HepG2 (cell line): ENCODE measurements around the gene GFPT1. TPM values are rescaled to one million over a fixed set of nuclear protein-coding genes. Genes with fewer than 3 reads are reported as not detected.

Experiments used
- ATAC-seq: fragments of 200-7000 bp; cut with Tn5 transposase; 3 replicates; pipeline ENCODE4 v1.9.1; 2020; ENCODE audit warnings: mild to moderate bottlenecking, moderate library complexity
- BruUV-seq: library from RNA; stranded (reverse); fragments of 400-500 nt; replicated peaks from 2 replicates; lab custom pipeline; 2021; lab: Mats Ljungman, UMichigan
- CTCF ChIA-PET: fragments of 300-600 bp; formaldehyde crosslinking; extraction: SDS; loops from one replicate; lab custom pipeline; 2021; ENCODE audit warnings: low total read pairs, inconsistent platforms, low intra/inter-chr PET ratio; lab: Yijun Ruan, JAX
- POLR2A ChIA-PET: fragments of 350-600 bp; sonication (Branson Sonifier 250); formaldehyde crosslinking; loops from one replicate; lab custom pipeline; 2020; ENCODE audit warnings: antibody characterized with exemption, inconsistent platforms; lab: Yijun Ruan, JAX
- DNase-seq: peaks from one replicate; pipeline ENCODE4 v3.0.0-alpha.2; 2015; ENCODE audit warnings: low spot score
- FAIRE-seq: peaks from 3 replicates; lab custom pipeline; 2011; peaks lifted over from hg19 to GRCh38; lab: Jason Lieb, UNC
- H2AFZ ChIP-seq: one replicate; pipeline ENCODE4 v1.6.1; 2011; ENCODE audit warnings: low read length, inconsistent platforms
- H3K27ac ChIP-seq: fragments of 300-600 bp; 3 replicates; pipeline ENCODE4 v1.8.0; 2011; ENCODE audit warnings: mixed run types, mild to moderate bottlenecking, mixed read lengths, low read length, inconsistent platforms; ENCODE audit not compliant: insufficient read depth; ENCODE audit errors: extremely low read length
- H3K27me3 ChIP-seq, 2 experiments: fragments of 200-600 bp in 1 of 2; 2 replicates in 1 of 2; 3 replicates in 1 of 2; pipeline versions ENCODE4 v1.6.0 to v1.8.0; 2011; ENCODE audit warnings: low read length in 2 of 2, mild to moderate bottlenecking in 2 of 2, moderate library complexity in 2 of 2, inconsistent platforms in 1 of 2; ENCODE audit not compliant: insufficient read depth in 2 of 2, control insufficient read depth in 1 of 2
- H3K36me3 ChIP-seq, 2 experiments: fragments of 200-600 bp in 1 of 2; replicated peaks in 1 of 2; 2 replicates in 1 of 2; 3 replicates in 1 of 2; pipeline versions ENCODE4 v1.5.1 to v1.8.0; 2011; ENCODE audit warnings: low read length in 2 of 2, inconsistent platforms in 1 of 2; ENCODE audit not compliant: insufficient read depth in 2 of 2, control insufficient read depth in 1 of 2
- H3K4me1 ChIP-seq: 2 replicates; pipeline ENCODE4 v1.5.1; 2012; ENCODE audit warnings: low read length, inconsistent platforms; ENCODE audit not compliant: insufficient read depth
- H3K4me2 ChIP-seq: 2 replicates; pipeline ENCODE4 v1.6.0; 2011; ENCODE audit warnings: low read depth, low read length, inconsistent platforms
- H3K4me3 ChIP-seq, 3 experiments: fragments of 200-600 bp in 1 of 3; sonication (generic), shearing (Covaris generic) in 1 of 3; replicated peaks in 1 of 3; 2 replicates each; pipeline ENCODE4 v1.5.1; 2011 to 2016; ENCODE audit warnings: low read length in 3 of 3, inconsistent platforms in 2 of 3, low read depth in 2 of 3, mild to moderate bottlenecking in 2 of 3, control low read depth in 1 of 3, mixed read lengths in 1 of 3; ENCODE audit not compliant: insufficient read depth in 1 of 3
- H3K79me2 ChIP-seq: one replicate; pipeline ENCODE4 v1.6.1; 2011; ENCODE audit warnings: low read length, inconsistent platforms; ENCODE audit not compliant: insufficient read depth
- H3K9ac ChIP-seq: 2 replicates; pipeline ENCODE4 v1.6.0; 2011; ENCODE audit warnings: mild to moderate bottlenecking, low read depth, low read length, inconsistent platforms; ENCODE audit not compliant: insufficient read depth
- H3K9me3 ChIP-seq: 2 replicates; pipeline ENCODE4 v1.5.1; 2012; ENCODE audit warnings: mild to moderate bottlenecking, low read length
- H4K20me1 ChIP-seq: 2 replicates; pipeline ENCODE4 v1.6.0; 2011; ENCODE audit warnings: inconsistent platforms, mild to moderate bottlenecking, low read length, moderate library complexity; ENCODE audit not compliant: insufficient read depth
- HNF4A ChIP-seq: sonication (generic); formaldehyde crosslinking; IDR thresholded peaks from 2 replicates; pipeline ENCODE4 v1.4.0; 2020; ENCODE audit warnings: missing genetic modification reagents
- HOXA3 ChIP-seq: sonication (generic); formaldehyde crosslinking; IDR thresholded peaks from 2 replicates; pipeline ENCODE4 v1.5.0; 2020; ENCODE audit warnings: missing genetic modification reagents
- KMT2B ChIP-seq: IDR thresholded peaks from 2 replicates; pipeline ENCODE4 v1.6.1; 2016; ENCODE audit warnings: missing genetic modification reagents, missing compliant biosample characterization
- PHF8 ChIP-seq: sonication (generic); formaldehyde crosslinking; IDR thresholded peaks from 2 replicates; pipeline ENCODE4 v1.5.0; 2020; ENCODE audit warnings: missing genetic modification reagents
- POLR2AphosphoS2 ChIP-seq: IDR thresholded peaks from 2 replicates; pipeline ENCODE4 v1.6.1; 2011; ENCODE audit warnings: low read depth, low read length, improper control_type of control experiment
- SMAD3 ChIP-seq: sonication (generic); formaldehyde crosslinking; IDR thresholded peaks from 2 replicates; pipeline ENCODE4 v1.4.0; 2020; ENCODE audit warnings: missing genetic modification reagents
- SP5 ChIP-seq: IDR thresholded peaks from 2 replicates; pipeline ENCODE4 v1.6.1; 2016; ENCODE audit warnings: low read depth, borderline replicate concordance
- SPEN ChIP-seq: sonication (generic); formaldehyde crosslinking; IDR thresholded peaks from 2 replicates; pipeline ENCODE4 v1.5.1; 2020; ENCODE audit warnings: low read depth, mild to moderate bottlenecking, missing genetic modification reagents
- STAT5B ChIP-seq: sonication (generic); formaldehyde crosslinking; IDR thresholded peaks from 2 replicates; pipeline ENCODE4 v1.4.0; 2020; ENCODE audit warnings: missing genetic modification reagents
- THAP11 ChIP-seq: IDR thresholded peaks from 2 replicates; pipeline ENCODE4 v1.6.1; 2016; ENCODE audit warnings: missing biosample characterization, missing genetic modification reagents
- TOPORS ChIP-seq: sonication (generic); formaldehyde crosslinking; IDR thresholded peaks from 2 replicates; pipeline ENCODE4 v1.8.0; 2023; ENCODE audit warnings: mild to moderate bottlenecking, missing genetic modification reagents
- ZBTB26 ChIP-seq: IDR thresholded peaks from 2 replicates; pipeline ENCODE4 v1.6.1; 2016; ENCODE audit warnings: missing compliant biosample characterization, missing genetic modification reagents, borderline replicate concordance
- ZC3H4 ChIP-seq: sonication (generic); formaldehyde crosslinking; IDR thresholded peaks from 2 replicates; pipeline ENCODE4 v1.4.0; 2020; ENCODE audit warnings: missing genetic modification reagents, borderline replicate concordance
- ZKSCAN5 ChIP-seq: sonication (generic); formaldehyde crosslinking; IDR thresholded peaks from 2 replicates; pipeline ENCODE4 v1.5.1; 2020; ENCODE audit warnings: mild to moderate bottlenecking, missing genetic modification reagents
- ZNF331 ChIP-seq: sonication (generic); formaldehyde crosslinking; IDR thresholded peaks from 2 replicates; pipeline ENCODE4 v1.4.0; 2020; ENCODE audit warnings: missing genetic modification reagents
- ZNF564 ChIP-seq: sonication (generic); formaldehyde crosslinking; IDR thresholded peaks from 2 replicates; pipeline ENCODE4 v1.8.1; 2023; ENCODE audit warnings: mild to moderate bottlenecking, missing genetic modification reagents
- ZNF646 ChIP-seq: sonication (generic); formaldehyde crosslinking; IDR thresholded peaks from 2 replicates; pipeline ENCODE4 v1.9.0; 2021; ENCODE audit warnings: mild to moderate bottlenecking, missing genetic modification reagents
- ZNF672 ChIP-seq: sonication (generic); formaldehyde crosslinking; IDR thresholded peaks from 2 replicates; pipeline ENCODE4 v1.8.1; 2022; ENCODE audit warnings: missing genetic modification reagents
- ZNF678 ChIP-seq: sonication (generic); formaldehyde crosslinking; IDR thresholded peaks from 2 replicates; pipeline ENCODE4 v1.4.0; 2020; ENCODE audit warnings: mild to moderate bottlenecking, missing genetic modification reagents
- ZNF788 ChIP-seq: sonication (generic); formaldehyde crosslinking; IDR thresholded peaks from 2 replicates; pipeline ENCODE4 v1.5.0; 2020; ENCODE audit warnings: mild to moderate bottlenecking, missing genetic modification reagents, borderline replicate concordance
- WGBS: methylation state at CpG from one replicate; pipeline ENCODE4 v1.1.6; 2017; ENCODE audit warnings: low lambda C conversion rate; 5-methylcytosine and 5-hydroxymethylcytosine counted together
- in situ Hi-C: cut with HindIII; loops from 2 replicates; pipeline ENCODE4 v1.10.0; 2017; ENCODE audit warnings: low pct_unique_long_range_greater_than_20kb; ENCODE audit not compliant: extremely low pct_ligation_motif_present
- intact Hi-C: fragments of 100-400 bp; cut with micrococcal nuclease; formaldehyde crosslinking; loops from one replicate; pipeline ENCODE4 v1.10.0; 2022; ENCODE audit not compliant: unreplicated experiment
- polyA plus RNA-seq, 8 experiments: library from polyadenylated mRNA; depleted of rRNA in 3 of 8; stranded (reverse) in 7 of 8; unstranded in 1 of 8; fragments of >200 nt; fragmentation: Illumina TruSeq in 4 of 8; extraction: Trizol in 4 of 8; gene quantifications; 2 replicates each; pipeline versions ENCODE4 v1.2.1 to v1.2.3, GENCODE V29; 2011 to 2016; ENCODE audit warnings: low read depth in 4 of 8, missing spikeins in 1 of 8, mixed read lengths in 1 of 8; ENCODE audit not compliant: insufficient read depth in 1 of 8
- total RNA-seq, 5 experiments: library from RNA; depleted of rRNA; stranded (reverse); fragments of >200 nt; fragmentation: Illumina TruSeq; extraction: Trizol; gene quantifications; 2 replicates each; pipeline ENCODE4 v1.2.3, GENCODE V29; 2016; ENCODE audit warnings: low read depth in 1 of 5

Gene GFPT1
- total and polyA plus RNA-seq, 2 of the 13 experiments (the other 11 are each of a cell fraction or from before 2014, with no cell fraction given): 24.0 to 84.9 TPM

- no peak for TF ChIP-seq ZC3H4
Observed at GRCh38 chr2:69287544-69287943, 99.5 kb downstream of the GFPT1 start (continued).

- ChIA-PET CTCF (no interaction called here), POLR2A (no interaction called here)
- DNase-seq (no peak), ATAC-seq (no peak), FAIRE-seq (no peak)
- no peak overlapping the region for H3K27ac ChIP-seq
- TF ChIP-seq HOXA3 (CRISPR knock-in tag) (no peak), ZNF646 (CRISPR knock-in tag) (no peak), PHF8 (CRISPR knock-in tag) (no peak), TOPORS (no peak), HNF4A (CRISPR knock-in tag) (no peak), KMT2B (CRISPR knock-in tag) (no peak), ZNF331 (CRISPR knock-in tag) (no peak), STAT5B (CRISPR knock-in tag) (no peak), SMAD3 (CRISPR knock-in tag) (no peak), ZKSCAN5 (CRISPR knock-in tag) (no peak), SPEN (no peak), ZBTB26 (CRISPR knock-in tag) (no peak), POLR2AphosphoS2 (no peak), THAP11 (no peak), ZNF672 (CRISPR knock-in tag) (no peak), ZNF678 (no peak), ZNF788 (CRISPR knock-in tag) (no peak), ZNF564 (no peak), SP5 (CRISPR knock-in tag) (no peak)
- WGBS: 68% methylated on average over 3 of the region's 3 CpGs
- peaks cover 0 to 11% of the 10 kb centered on the region in 2 experiments; a peak in 2 of 5 replicates for H3K36me3 ChIP-seq
- peaks cover 9% of the 10 kb centered on the region for H3K79me2 ChIP-seq
- H3K4me3 ChIP-seq: no peak overlapping the region
- H3K9me3 ChIP-seq: no peaks in the 10 kb centered on the region
- no peaks in the 10 kb centered on the region for H3K27me3 ChIP-seq
- no peak overlapping the region for H2AFZ ChIP-seq
- H4K20me1 ChIP-seq: no peaks in the 10 kb centered on the region
- no peak overlapping the region for H3K9ac ChIP-seq
- BruUV-seq: no TSS peak
- H3K4me2 ChIP-seq: no peak overlapping the region
- in situ Hi-C loops: no loop called here
- H3K4me1 ChIP-seq: peaks cover 45% of the 10 kb centered on the region
- intact Hi-C loops: no loop called here
Observed at GRCh38 chr2:69285379-69285894, 101.6 kb downstream of the GFPT1 start.
